Common myeloid progenitor, CD34-positive (primary cell): ENCODE measurements around the gene DNAJA3.

ENCODE experiments used
- CTCF ChIA-PET: fragments of 350-600 bp; sonication (Branson Sonifier 250); formaldehyde crosslinking; loops from one replicate; lab custom pipeline; 2021; ENCODE audit warnings: antibody characterized with exemption; lab: Charles Lee
- POLR2A ChIA-PET: fragments of 350-600 bp; sonication (Branson Sonifier 250); formaldehyde crosslinking; loops from one replicate; lab custom pipeline; 2021; ENCODE audit warnings: antibody characterized with exemption; lab: Charles Lee
- DNase-seq, 3 donors: peaks; one replicate each; pipeline versions ENCODE4 v3.0.0 to v3.0.0-alpha.2; 2013
- H3K27ac ChIP-seq, 2 experiments: 1 replicate in 1 of 2; 2 replicates in 1 of 2; pipeline ENCODE4 v1.7.0; 2013; ENCODE audit warnings: inconsistent platforms in 2 of 2, low read length in 2 of 2, mild to moderate bottlenecking in 2 of 2, low read depth in 1 of 2, moderate library complexity in 1 of 2; ENCODE audit not compliant: severe bottlenecking in 2 of 2, insufficient read depth in 1 of 2, poor library complexity in 1 of 2
- H3K27me3 ChIP-seq, 5 experiments: replicated peaks in 2 of 5; 1 replicate in 3 of 5; 2 replicates in 2 of 5; pipeline versions ENCODE4 v1.6.1 to v1.7.0; 2013; ENCODE audit warnings: low read length in 4 of 5, mild to moderate bottlenecking in 2 of 5, moderate library complexity in 2 of 5, inconsistent platforms in 1 of 5; ENCODE audit not compliant: insufficient read depth in 5 of 5, control insufficient read depth in 4 of 5
- H3K36me3 ChIP-seq, 4 experiments: 1 replicate in 2 of 4; 2 replicates in 2 of 4; pipeline versions ENCODE4 v1.6.1 to v1.7.0; 2013; ENCODE audit warnings: low read length in 3 of 4, control low read depth in 1 of 4, mild to moderate bottlenecking in 1 of 4; ENCODE audit not compliant: control insufficient read depth in 4 of 4, insufficient read depth in 4 of 4
- H3K4me1 ChIP-seq, 4 experiments: 1 replicate in 3 of 4; 2 replicates in 1 of 4; pipeline versions ENCODE4 v1.6.1 to v1.7.1; 2013; ENCODE audit warnings: low read length in 3 of 4, mild to moderate bottlenecking in 3 of 4, control low read depth in 1 of 4, inconsistent platforms in 1 of 4, moderate library complexity in 1 of 4; ENCODE audit not compliant: control insufficient read depth in 4 of 4, insufficient read depth in 4 of 4; ENCODE audit errors: control extremely low read depth in 1 of 4
- H3K4me3 ChIP-seq, 7 experiments: 1 replicate in 4 of 7; 2 replicates in 3 of 7; pipeline versions ENCODE4 v1.5.1 to v1.7.0; 2013; ENCODE audit warnings: mild to moderate bottlenecking in 7 of 7, low read length in 6 of 7, moderate library complexity in 6 of 7, inconsistent platforms in 2 of 7, low read depth in 2 of 7, control low read depth in 1 of 7; ENCODE audit not compliant: insufficient read depth in 4 of 7, control insufficient read depth in 1 of 7; ENCODE audit errors: extremely low read depth in 1 of 7
- H3K9me3 ChIP-seq, 5 experiments: 1 replicate in 4 of 5; 2 replicates in 1 of 5; pipeline versions ENCODE4 v1.6.1 to v1.7.1; 2013; ENCODE audit warnings: low read length in 4 of 5, mild to moderate bottlenecking in 2 of 5, inconsistent platforms in 1 of 5, low read depth in 1 of 5, moderate library complexity in 1 of 5; ENCODE audit not compliant: control insufficient read depth in 4 of 5, insufficient read depth in 2 of 5; ENCODE audit errors: control extremely low read depth in 1 of 5
- WGBS: methylation state at CpG from one replicate; pipeline ENCODE4 v1.1.5; 2013; ENCODE audit not compliant: insufficient coverage; 5-methylcytosine and 5-hydroxymethylcytosine counted together

The DNAJA3 gene

DNA sequence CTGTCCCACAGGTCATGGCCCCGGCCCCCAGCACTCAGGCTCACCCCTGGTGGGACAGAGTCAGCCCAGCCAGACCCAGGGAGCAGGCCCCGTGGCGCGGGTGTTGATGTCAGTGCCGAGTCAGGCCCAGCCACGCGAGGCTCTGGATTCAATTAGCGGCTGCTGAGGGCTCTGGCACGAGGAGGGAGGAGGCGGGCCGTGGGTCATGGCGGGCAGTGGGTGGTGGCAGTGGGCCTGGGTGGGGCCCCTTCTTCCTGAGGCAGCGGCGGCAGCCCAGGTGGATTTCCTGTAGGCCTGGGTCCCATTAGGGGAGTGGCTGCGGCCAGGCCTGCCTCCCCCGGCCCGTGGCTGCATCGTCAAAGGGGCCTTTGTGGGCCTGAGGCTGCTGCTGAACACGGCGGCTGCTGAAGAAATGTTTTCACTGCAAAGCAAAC lies 41.1 kb upstream of the DNAJA3 start:
- Histone ChIP-seq H3K4me3 (no peak overlapping the region), H3K9me3 (no peaks in the 10 kb centered on the region), H3K27ac (no peak overlapping the region), H3K27me3 (no peaks in the 10 kb centered on the region), H3K4me1 (peaks cover 0 to 4% (median 0%) of the 10 kb centered on the region in 4 experiments), H3K36me3 (peaks cover 9 to 74% (median 49%) of the 10 kb centered on the region in 4 experiments)
- ChIA-PET CTCF (interaction anchor here (1.5 to 12.2 kb wide), 2 partner anchors 10 to 18 kb away, joined by 4 to 112 read pairs; no protein-coding TSS in a partner anchor), POLR2A (no interaction called here)
- 66% methylated on average over 13 of the region's 20 CpGs for WGBS
- peak in 1 of 3 donors; percentile 23 for DNase-seq

DNA sequence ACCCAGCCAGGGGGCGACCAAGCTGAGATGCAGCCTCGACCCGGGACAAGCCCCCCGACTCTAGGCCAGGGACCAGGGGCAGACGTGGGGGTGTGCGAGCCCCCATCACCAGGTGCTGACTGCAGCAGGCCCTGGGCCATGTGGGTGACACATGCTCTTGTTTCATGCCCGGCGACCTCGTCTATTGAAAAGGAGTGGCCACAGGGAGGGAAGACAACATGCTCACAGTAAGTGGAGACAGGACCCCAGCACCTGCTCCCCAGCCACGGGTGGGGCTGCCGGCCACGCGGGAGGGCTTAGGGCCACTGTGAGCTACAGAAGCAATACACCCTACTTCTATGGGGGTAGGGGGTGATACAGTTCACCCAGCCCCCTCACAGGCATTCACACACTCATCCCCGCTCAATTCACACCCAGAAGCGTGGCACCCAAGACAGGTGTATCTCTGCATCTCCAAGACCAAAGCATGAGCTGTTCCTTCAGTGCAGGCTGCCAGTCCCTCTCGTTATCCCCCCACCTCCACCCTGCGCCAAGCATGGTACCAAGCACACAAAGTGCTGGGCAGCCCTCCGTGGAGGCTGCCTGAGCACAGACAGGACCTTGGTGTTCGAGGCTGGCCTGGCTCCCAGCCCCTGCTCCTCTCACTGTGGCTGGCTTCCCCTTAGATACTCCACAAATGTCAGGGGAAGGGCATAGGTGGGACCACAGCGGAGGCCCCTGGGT lies 40.4 kb upstream of the DNAJA3 start:
- Histone ChIP-seq H3K27me3 (no peaks in the 10 kb centered on the region), H3K4me3 (no peak overlapping the region), H3K36me3 (peaks cover 13 to 81% (median 53%) of the 10 kb centered on the region in 4 experiments), H3K9me3 (no peaks in the 10 kb centered on the region), H3K4me1 (peaks cover 0 to 4% (median 0%) of the 10 kb centered on the region in 4 experiments), H3K27ac (no peak overlapping the region)
- WGBS: 91% methylated on average over 14 of the region's 20 CpGs
- ChIA-PET CTCF (interaction anchor here (1.5 to 12.2 kb wide), 2 partner anchors 9 to 17 kb away, joined by 4 to 112 read pairs; no protein-coding TSS in a partner anchor), POLR2A (no interaction called here)
- DNase-seq: no peak

DNA sequence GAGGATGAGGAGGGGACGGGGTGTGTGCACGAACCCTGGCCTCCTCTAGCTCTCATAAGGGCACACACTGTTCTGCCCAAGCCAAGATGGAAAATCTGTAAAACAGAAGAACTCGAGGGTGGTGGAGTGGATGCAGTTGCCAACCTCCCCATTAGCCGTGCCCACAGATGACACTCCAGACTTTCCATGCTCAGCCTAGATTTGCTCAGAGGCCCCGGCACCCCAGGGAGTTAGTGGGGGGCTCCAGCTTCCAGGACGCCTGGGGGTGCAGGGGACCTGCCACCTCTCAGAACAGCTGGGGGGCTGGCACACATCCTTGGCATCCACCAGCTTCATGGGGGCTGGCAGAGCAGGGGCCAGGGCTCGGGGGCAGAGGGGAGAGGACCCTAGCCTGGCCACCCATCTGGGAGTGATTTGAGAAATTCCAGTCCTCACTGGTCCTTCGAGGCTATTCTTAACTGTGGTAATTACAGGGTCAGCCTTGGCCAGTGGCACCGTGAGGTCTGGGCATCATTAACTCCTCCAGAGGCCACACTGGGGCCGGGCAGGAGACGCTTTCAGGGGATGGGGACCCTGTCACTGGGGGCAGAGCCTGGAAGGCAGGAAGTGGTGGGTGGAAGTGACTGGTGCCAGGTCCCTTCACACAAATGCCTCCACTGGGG lies 39.7 kb upstream of the DNAJA3 start:
- WGBS: 88% methylated on average over 6 of the region's 11 CpGs
- Histone ChIP-seq H3K36me3 (peaks cover 16 to 83% (median 54%) of the 10 kb centered on the region in 4 experiments), H3K27me3 (no peaks in the 10 kb centered on the region), H3K9me3 (no peaks in the 10 kb centered on the region), H3K4me1 (peaks cover 0 to 4% (median 0%) of the 10 kb centered on the region in 4 experiments), H3K4me3 (no peak overlapping the region), H3K27ac (no peak overlapping the region)
- CTCF ChIA-PET: interaction anchor here (1.5 to 12.2 kb wide), 2 partner anchors 8 to 16 kb away, joined by 4 to 112 read pairs; no protein-coding TSS in a partner anchor
- DNase-seq: no peak
- POLR2A ChIA-PET: no interaction called here

DNA sequence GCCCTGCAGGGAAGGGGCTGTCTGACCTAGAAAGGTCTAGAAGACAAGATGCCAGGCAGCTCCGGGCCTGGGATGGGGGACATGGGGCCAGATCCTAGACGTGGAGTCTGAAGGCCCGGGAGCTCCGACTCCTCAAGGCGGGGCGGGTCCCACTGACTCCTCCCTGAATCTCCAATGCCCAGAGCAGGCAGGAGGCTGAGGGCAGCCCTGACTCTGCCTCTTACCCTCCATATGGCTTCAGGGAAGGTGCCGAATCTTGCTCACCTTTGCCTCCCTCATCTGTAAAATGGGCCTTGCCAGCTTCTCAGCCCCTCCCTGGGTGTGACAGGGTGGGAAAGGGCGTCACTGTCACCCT lies 39.2 kb upstream of the DNAJA3 start:
- ChIA-PET CTCF (interaction anchor here (12.2 kb wide), 1 partner anchor 16 kb away, joined by 112 read pairs; no protein-coding TSS in a partner anchor), POLR2A (no interaction called here)
- no peak for DNase-seq
- no peak overlapping the region for H3K4me3 ChIP-seq
- 98% methylated on average over 8 of the region's 8 CpGs for WGBS
- peaks cover 0 to 4% (median 0%) of the 10 kb centered on the region in 4 experiments for H3K4me1 ChIP-seq
- no peak overlapping the region for H3K27ac ChIP-seq
- no peaks in the 10 kb centered on the region for H3K9me3 ChIP-seq
- H3K27me3 ChIP-seq: no peaks in the 10 kb centered on the region
- H3K36me3 ChIP-seq: peaks cover 16 to 79% (median 50%) of the 10 kb centered on the region in 4 experiments

DNA sequence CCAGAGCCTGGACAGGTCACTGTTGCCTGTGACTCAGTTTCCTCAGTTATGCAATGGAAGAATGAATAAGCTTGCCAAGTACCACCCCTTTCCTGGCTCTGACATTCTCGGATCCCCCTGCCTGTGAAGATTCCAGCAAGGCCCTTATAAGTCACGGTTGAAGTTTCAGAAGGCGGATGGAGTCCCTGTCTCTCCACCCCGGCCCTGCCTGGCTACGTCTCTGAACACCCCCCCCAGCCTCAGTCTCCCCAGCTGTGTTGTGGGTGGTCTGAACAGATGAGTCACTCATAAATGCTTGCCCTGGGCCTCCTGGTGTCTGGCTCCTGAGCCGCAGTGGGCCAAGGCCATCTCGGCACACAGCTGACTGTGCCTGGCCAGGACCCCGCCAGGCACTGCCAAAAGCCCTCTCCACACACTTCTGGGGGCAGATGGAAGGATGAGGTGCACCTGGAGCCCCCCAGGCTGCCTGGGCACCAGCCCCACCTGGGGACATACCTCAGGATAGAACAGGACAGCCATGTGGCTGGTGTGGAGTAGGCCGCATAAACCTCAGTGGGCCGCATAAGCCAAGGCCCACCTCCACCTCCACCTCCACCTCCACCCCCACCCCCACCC lies 38.6 kb upstream of the DNAJA3 start:
- Histone ChIP-seq H3K4me3 (no peak overlapping the region), H3K27ac (no peak overlapping the region), H3K27me3 (no peaks in the 10 kb centered on the region), H3K9me3 (no peaks in the 10 kb centered on the region), H3K36me3 (peaks cover 16 to 78% (median 49%) of the 10 kb centered on the region in 4 experiments), H3K4me1 (peaks cover 0 to 4% (median 0%) of the 10 kb centered on the region in 4 experiments)
- 100% methylated on average over 8 of the region's 10 CpGs for WGBS
- no peak for DNase-seq
- ChIA-PET CTCF (interaction anchor here (12.2 kb wide), 1 partner anchor 15 kb away, joined by 112 read pairs; no protein-coding TSS in a partner anchor), POLR2A (interaction anchor here (1.3 kb wide), 1 partner anchor 28 kb away, joined by 4 read pairs; no protein-coding TSS in a partner anchor)

DNA sequence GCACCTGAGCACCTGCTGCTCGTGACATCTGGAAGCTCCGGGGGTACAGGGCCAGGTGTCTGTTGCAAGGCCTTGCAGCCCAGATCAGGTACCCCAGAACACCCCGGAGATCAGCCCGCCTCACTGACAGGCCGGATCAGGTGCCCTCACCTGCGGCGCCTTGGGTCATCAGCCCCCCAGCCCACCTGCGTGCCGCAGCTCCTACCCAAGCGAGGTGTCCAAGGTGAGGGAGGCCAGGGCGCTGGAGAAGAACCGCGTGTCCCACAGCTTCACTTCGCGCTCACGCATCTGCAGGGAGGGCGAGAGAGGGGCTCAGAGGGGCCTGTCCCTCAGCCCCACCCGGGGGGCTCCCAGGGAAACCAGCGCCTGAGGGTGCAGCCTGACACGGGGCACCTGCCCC lies 37.9 kb upstream of the DNAJA3 start:
- CTCF ChIA-PET: interaction anchor here (12.2 kb wide), 1 partner anchor 14 kb away, joined by 112 read pairs; no protein-coding TSS in a partner anchor
- H3K36me3 ChIP-seq: peaks cover 16 to 84% (median 49%) of the 10 kb centered on the region in 4 experiments
- H3K4me1 ChIP-seq: peaks cover 0 to 4% (median 0%) of the 10 kb centered on the region in 4 experiments

More for the DNA sequence above, 37.9 kb upstream of the DNAJA3 start:
- 96% methylated on average over 20 of the region's 20 CpGs for WGBS
- Histone ChIP-seq H3K27me3 (no peaks in the 10 kb centered on the region), H3K4me3 (no peak overlapping the region), H3K27ac (no peak overlapping the region), H3K9me3 (no peaks in the 10 kb centered on the region)
- DNase-seq: no peak
- POLR2A ChIA-PET: interaction anchor here (1.3 kb wide), 1 partner anchor 28 kb away, joined by 4 read pairs; no protein-coding TSS in a partner anchor
